H54 (cell line): ENCODE results near the gene VPS52.
A peak's percentile ranks its signal among the peaks of the same experiment; 100 is the strongest.

ENCODE experiments used
- DNase-seq: peaks from one replicate; pipeline ENCODE4 v3.0.0; 2011; ENCODE audit warnings: low spot score, mixed read lengths; ENCODE audit not compliant: insufficient read length
- FAIRE-seq: peaks from 3 replicates; lab custom pipeline; 2011; peaks lifted over from hg19 to GRCh38; lab: Jason Lieb, UNC
- POLR2A ChIP-seq: IDR thresholded peaks from 2 replicates; pipeline ENCODE4 v1.6.1; 2011; ENCODE audit warnings: low read depth, mild to moderate bottlenecking, low read length

VPS52 gene, protein sequence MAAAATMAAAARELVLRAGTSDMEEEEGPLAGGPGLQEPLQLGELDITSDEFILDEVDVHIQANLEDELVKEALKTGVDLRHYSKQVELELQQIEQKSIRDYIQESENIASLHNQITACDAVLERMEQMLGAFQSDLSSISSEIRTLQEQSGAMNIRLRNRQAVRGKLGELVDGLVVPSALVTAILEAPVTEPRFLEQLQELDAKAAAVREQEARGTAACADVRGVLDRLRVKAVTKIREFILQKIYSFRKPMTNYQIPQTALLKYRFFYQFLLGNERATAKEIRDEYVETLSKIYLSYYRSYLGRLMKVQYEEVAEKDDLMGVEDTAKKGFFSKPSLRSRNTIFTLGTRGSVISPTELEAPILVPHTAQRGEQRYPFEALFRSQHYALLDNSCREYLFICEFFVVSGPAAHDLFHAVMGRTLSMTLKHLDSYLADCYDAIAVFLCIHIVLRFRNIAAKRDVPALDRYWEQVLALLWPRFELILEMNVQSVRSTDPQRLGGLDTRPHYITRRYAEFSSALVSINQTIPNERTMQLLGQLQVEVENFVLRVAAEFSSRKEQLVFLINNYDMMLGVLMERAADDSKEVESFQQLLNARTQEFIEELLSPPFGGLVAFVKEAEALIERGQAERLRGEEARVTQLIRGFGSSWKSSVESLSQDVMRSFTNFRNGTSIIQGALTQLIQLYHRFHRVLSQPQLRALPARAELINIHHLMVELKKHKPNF

DNA sequence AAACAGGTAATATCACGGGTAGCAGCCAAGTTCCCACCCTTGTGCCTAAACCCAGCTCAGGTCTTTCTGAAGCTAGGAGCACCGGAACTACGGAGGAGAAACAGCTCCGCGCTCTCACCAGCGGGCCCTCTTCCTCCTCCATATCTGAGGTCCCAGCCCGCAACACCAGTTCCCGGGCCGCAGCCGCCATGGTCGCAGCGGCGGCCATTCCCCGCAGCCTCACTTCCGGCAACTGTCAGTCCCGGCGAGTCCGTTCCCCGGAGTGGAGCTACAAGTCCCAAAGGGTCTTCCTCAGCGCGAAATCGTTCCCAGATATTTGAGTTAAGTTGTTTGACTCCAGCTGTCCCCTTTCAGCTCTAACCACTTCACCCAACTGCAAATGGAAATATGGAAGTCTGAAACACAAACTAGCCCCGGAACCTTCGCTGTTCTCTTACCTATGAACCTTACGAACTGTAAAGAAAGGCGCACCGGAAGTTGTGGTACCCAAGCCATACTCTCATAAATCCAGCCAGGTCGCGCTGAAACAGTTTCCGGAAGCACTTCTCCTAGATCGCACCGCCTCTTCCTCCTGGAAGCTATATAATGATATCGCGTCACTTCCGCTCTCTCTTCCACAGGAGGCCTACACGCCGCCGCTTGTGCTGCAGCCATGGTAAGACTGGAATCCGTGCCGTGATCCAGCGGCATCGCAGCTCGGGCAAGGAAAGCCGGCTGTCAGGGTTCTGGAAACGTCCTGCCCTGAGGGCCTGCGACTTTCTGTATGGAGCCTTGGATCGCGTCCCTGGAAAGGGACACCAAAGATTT is at the start of gene VPS52, which contains the start of gene RPS18:
Gene VPS52 (minus strand): TSS at position 409 of the 807 bp plus-strand sequence. CDS start 201 bp downstream, at position 208.
Gene RPS18 (plus strand): TSS at position 608 of the 807 bp plus-strand sequence. CDS start 45 bp downstream, at position 653.
- peak; percentile 98 for TF ChIP-seq POLR2A
- no peak for DNase-seq
- peak; percentile 85 for FAIRE-seq

DNA sequence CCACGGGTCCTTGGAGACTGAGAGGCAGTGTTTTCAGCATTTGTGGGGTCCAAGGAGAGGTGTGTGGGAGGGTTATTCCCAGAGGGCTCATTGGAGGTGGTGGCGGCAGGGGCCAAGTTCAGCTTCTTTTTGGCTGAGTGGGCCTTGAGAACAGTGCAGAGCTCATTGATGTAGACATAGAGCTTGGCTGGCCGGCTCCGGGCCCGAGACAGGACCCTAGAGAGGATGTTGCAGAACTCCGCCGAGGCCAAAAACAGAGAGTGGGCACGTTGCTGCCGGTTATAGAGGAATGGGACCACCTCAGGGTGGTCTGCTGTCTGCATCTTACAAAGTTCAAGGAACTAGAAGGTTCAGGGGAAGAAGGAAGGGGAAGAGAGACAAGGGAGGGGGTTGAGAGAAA is 49.6 kb upstream of the VPS52 start:
- no peak for TF ChIP-seq POLR2A
- DNase-seq (no peak), FAIRE-seq (no peak)

DNA sequence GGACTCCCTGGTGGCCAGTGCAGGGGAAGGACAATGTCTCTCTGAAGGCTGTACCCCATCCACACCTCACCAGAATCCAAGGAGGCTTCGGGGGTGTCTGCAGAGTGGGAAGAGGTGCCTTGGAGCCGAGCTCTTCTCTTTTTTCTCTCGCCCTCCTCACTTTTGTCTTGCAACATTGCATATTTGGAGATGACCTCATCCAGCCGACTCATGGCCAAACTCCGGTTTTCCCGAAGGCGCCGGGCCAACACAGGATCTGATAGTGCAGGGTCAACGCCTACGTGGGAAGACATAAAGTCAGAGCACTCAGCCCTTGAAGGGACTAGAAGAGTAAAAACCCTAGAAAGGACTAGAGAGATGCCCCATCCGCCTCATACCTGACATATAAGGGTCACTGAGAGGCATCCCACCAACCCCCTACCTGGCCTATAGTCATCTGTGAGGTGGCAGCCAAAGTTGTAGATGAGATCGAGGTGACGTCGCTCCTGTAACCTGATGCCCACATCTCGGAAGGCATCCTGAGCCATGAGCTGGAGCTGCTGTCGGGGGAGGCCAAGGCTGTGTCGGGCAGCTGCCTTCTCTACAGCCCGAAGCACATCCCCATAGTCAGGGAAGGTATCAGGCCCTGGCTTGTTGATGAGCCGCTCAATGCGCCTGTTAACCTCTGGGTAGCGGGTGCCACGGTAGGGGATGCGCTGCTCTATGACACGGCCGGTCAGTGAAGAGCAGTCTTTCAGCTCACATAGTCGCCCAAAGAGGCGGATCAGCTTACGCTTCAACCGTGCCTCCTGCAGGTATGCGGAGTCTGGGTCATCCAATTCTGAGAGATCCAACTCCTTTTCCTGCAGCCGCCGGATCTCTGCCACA is 48.9 kb upstream of the VPS52 start:
- TF ChIP-seq POLR2A = no peak
- DNase-seq = peak; percentile 40
- no peak for FAIRE-seq

DNA sequence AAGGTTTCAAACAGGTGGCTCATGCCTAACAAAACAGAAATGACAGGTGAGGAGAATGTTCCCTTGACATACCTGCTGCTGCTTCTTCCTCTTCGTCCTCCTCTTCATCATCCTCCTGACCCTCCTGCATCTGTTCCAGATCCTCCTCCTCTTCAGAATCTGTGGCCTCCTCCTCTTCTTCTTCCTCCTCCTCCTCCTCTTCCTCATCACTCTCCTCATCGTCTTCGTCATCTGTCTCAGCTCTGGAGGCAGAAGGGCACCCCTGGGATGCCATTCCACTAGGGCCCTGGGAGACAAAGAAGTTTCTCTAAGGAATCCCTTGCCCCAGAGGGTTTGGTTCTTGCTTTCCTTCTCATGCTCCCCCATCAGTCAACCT is 48.3 kb upstream of the VPS52 start:
- TF ChIP-seq POLR2A = no peak
- DNase-seq (no peak), FAIRE-seq (no peak)

DNA sequence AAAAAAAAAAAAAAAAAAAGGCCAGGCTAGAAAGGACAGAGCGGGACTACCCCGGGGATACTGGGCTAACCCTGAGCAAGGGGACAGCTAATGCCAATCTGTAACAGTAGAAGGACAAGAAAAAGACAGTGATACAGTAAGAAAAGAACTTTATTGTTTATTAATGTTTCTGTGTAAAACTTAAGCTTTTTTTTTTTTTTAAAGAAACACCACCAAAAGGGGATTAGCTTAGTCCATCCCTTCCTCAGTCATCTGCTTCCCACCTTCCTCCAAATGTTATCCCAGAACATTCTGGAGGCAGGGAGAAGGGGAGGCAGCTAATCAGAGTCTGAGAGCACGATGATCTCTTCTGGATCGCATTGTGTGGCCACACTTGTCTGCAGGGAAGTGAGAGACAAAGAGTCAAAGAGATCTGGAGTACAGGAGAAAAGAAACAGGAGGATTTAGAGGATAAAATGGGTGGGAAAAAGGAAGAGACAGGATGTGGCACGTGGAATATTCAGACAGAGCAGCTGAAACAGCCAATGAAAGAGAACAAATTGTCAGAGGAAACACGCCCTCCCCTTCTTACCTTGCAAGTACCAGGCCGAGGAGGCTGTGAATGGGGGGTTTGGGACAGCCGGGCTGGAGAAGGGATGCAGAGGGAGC is 46.9 kb upstream of the VPS52 start:
- DNase-seq (no peak), FAIRE-seq (no peak)
- no peak for TF ChIP-seq POLR2A

DNA sequence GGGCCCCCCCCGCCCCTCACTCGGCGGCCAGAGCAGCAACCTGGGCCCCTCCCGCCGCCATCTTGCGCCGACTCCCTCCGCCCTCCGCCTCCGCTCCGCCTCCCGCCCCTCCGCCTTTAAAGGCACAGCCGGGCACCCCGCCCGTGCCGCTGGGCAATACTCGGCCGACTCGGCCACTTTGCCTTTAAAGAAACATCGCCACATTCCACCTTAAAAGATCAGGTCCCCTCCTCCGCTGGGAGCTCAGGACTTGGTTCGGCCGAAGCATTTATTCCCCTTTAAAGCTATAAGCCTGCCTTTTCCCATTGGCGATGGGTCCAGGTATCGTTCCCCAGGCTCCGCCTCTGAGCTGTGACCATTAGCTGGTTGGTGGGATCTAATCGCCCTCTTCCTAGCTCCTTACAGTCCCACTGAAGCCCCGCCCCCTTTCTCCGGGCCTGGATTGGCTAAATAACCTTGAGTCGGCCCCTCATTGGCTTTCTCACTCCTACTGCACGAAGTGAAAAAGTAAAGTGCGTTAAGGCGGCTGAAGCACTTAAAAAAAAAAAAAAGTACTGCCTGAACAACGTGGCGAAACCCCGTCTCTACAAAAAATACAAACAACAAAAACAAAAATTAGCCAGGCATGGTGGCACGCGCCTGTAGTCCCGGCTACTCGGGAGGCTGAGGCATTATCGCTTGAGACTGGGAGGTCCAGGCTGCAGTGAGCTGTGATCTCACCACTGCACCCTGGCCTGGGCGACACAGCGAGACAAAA is 46.2 kb upstream of the VPS52 start, which contains the start of gene ZBTB22:
Gene ZBTB22 (minus strand): TSS at position 76 of the 757 bp plus-strand sequence. CDS start 828 bp downstream, outside the sequence.
- DNase-seq = peak; percentile 79
- peak; percentile 69 for FAIRE-seq
- no peak for TF ChIP-seq POLR2A

DNA sequence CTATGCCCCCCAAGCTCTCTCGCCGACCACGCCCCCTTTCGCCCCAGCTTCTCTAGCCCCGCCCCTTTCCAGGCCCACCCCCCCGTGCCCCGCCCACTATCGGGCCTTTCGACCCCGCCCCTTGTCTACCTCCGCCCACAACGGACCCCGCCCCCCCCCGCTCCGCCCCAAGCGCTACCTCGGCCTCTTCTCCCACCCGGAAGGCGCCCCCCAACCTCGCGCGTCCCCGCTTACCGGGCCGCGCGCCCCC is 45.7 kb upstream of the VPS52 start:
- TF ChIP-seq POLR2A = no peak
- FAIRE-seq (no peak), DNase-seq (peak; percentile 26)

DNA sequence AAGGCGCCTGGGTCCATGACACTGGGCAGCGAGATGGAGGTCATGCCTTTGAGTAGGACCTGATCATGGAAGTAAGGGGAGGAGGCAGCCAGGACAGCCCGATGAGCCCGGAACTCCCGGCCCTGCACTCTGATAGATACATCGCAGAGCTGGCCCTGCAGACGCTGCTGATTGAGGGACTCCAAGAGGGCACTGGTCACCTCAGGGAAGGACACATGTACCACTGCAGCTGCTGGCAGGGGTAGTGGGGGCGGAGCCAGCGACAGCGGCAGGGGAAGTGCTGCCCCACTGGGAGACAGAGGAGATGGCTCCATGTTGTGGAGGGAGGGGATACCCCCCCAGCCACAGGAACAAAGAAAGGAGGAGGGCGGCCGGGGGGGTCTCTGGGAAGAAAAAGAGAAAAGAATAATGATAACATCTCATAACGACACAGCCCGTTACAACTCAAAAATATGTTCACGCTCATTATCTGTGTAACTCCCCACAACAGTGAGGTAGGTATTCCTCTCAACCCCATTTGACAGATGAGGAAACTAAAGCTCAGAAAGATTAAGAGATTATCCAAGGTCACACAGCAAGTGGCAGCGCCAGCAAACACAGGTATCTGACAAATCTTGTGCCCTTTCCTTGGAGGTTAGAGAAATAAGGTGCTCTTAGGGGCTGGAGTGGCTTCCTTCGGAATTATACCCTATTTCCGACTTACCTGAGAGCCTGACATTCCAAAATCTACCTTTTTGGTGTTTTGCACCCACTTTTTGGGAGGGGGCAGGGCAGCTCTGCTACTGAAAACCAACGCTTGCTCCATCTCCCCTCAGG is 45.1 kb upstream of the VPS52 start:
- DNase-seq (no peak), FAIRE-seq (no peak)
- no peak for TF ChIP-seq POLR2A

DNA sequence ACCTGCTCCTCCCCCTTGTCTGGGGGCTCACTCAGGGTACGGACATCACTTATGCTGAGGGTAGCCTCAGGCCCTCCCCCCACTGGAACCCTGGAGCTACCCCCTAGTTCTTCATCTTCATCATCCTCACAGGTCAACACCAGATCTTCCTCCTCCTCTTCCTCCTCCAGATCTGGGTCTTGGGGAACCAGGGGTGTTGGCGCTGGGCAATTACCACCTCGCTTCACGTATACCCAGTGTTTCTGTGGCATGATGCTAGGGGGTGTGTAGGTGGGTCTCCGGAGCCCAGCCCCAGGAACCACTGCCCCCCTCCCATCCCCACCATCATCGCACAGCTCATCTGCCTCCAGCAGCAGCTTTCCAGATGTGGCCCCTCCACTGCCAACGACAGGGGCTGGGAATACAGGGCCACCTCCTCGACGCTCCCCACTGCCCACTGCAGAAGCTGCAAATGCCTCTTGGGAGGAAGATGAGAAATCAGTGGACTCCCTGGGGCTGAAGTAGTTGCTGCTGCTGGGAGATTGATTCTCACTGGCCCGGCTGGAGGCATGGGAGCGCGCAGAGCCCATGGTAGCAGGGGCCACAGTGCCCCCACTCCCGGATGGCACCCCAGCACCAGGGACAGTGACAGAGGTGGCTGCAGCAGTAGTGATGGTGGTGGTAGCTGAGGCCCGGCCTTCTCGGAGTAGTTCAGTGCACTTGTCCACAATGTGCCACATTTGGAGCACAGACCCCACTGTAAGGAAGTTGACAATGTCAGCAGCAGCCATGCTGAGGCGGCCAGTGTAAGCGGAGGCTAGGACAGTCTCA is 44.3 kb upstream of the VPS52 start:
- DNase-seq = no peak
- TF ChIP-seq POLR2A = no peak
- FAIRE-seq = no peak
